ENCODE data around the gene TGFA. TPM values are rescaled to one million over a fixed set of nuclear protein-coding genes. Genes with fewer than 3 reads are reported as not detected.

Gene TGFA
- total and polyA plus RNA-seq, 4 donors = 1.1 to 2.9 (median 1.7) TPM

Other genes starting within 250 kb of the TGFA start
- 100 to 1,000 TPM in 1 of 2 donors, under 1 TPM in 1; 0.08 to 156 TPM for gene ADD2, start 214.4 kb upstream of the TGFA start, total RNA-seq
- under 1 TPM in 1 of 2 donors, not detected in 1; 0.16 TPM for gene ADD2, start 214.4 kb upstream of the TGFA start, polyA plus RNA-seq
- gene FIGLA, start 236.8 kb upstream of the TGFA start, total RNA-seq = not detected
- gene FIGLA, start 236.8 kb upstream of the TGFA start, polyA plus RNA-seq = not detected

Data from liver (tissue), 4 donors.